Measurements from ENCODE around the gene RAB6A.
"Not testable (repeated sequence)": the region's sequence is repeated elsewhere in the genome, so short reads cannot be mapped to it uniquely, and the experiment has no call there.

Gene RAB6A

GRCh38 chr11:73761403-73761945, 600 bp upstream of the RAB6A start:
- DNase-seq, result no peak

- DNase-seq, result no peak
These were observed 667 bp downstream of the RAB6A start for GRCh38 chr11:73760135-73760678.

- DNase-seq, result no peak
These were observed 1.2 kb downstream of the RAB6A start for GRCh38 chr11:73759610-73760134.

- DNase-seq, result no peak
These were observed 2.4 kb downstream of the RAB6A start for GRCh38 chr11:73758451-73758850.

- no peak for DNase-seq
These were observed 3.3 kb downstream of the RAB6A start for GRCh38 chr11:73757598-73757997.

- no peak for DNase-seq
These were observed 5.2 kb downstream of the RAB6A start for GRCh38 chr11:73755670-73756069.

GRCh38 chr11:73753938-73754337, 6.9 kb downstream of the RAB6A start:
- DNase-seq, result no peak

- DNase-seq, result no peak
These were observed 8.0 kb downstream of the RAB6A start for GRCh38 chr11:73752903-73753302.

GRCh38 chr11:73752216-73752867, 8.5 kb downstream of the RAB6A start:
- no peak for DNase-seq

- DNase-seq, result not testable (repeated sequence)
These were observed 10.0 kb downstream of the RAB6A start for GRCh38 chr11:73750862-73751261.

GRCh38 chr11:73750228-73750627, 10.6 kb downstream of the RAB6A start:
- no peak for DNase-seq

- no peak for DNase-seq
These were observed 11.8 kb downstream of the RAB6A start for GRCh38 chr11:73749118-73749517.

- no peak for DNase-seq
These were observed 12.6 kb downstream of the RAB6A start for GRCh38 chr11:73748300-73748699.

GRCh38 chr11:73747762-73748161, 13.1 kb downstream of the RAB6A start:
- DNase-seq, result no peak

- DNase-seq, result no peak
These were observed 14.2 kb downstream of the RAB6A start for GRCh38 chr11:73746701-73747100.

- DNase-seq, result no peak
These were observed 17.8 kb downstream of the RAB6A start for GRCh38 chr11:73743045-73743444.

- DNase-seq, result not testable (repeated sequence)
These were observed 24.9 kb downstream of the RAB6A start for GRCh38 chr11:73735959-73736358.

- no peak for DNase-seq
These were observed 25.9 kb downstream of the RAB6A start for GRCh38 chr11:73734993-73735392.

- not testable (repeated sequence) for DNase-seq
These were observed 26.9 kb downstream of the RAB6A start for GRCh38 chr11:73734011-73734410.

- not testable (repeated sequence) for DNase-seq
These were observed 27.9 kb downstream of the RAB6A start for GRCh38 chr11:73732936-73733335.

- DNase-seq, result no peak
These were observed 31.2 kb downstream of the RAB6A start for GRCh38 chr11:73729594-73730206.

GRCh38 chr11:73728000-73728399, 32.9 kb downstream of the RAB6A start:
- DNase-seq, result no peak

- DNase-seq, result no peak
These were observed 34.0 kb downstream of the RAB6A start for GRCh38 chr11:73726825-73727224.

- no peak for DNase-seq
These were observed 43.7 kb downstream of the RAB6A start for GRCh38 chr11:73717136-73717535.
